Stomach smooth muscle (tissue), 2 donors: ENCODE measurements around the gene NLRP2B.
"Not testable (repeated sequence)": the region's sequence is repeated elsewhere in the genome, so short reads cannot be mapped to it uniquely, and the experiment has no call there.

Experiments
- H3K27ac ChIP-seq: one replicate; pipeline ENCODE4 v1.7.0; 2013; ENCODE audit warnings: mild to moderate bottlenecking, low read length, inconsistent platforms
- H3K27me3 ChIP-seq, 2 donors: one replicate each; pipeline ENCODE4 v1.7.0; 2013; ENCODE audit warnings: low read length in 2 of 2; ENCODE audit not compliant: insufficient read depth in 2 of 2, control insufficient read depth in 1 of 2
- H3K36me3 ChIP-seq, 2 donors: one replicate each; pipeline ENCODE4 v1.7.0; 2013; ENCODE audit warnings: low read length in 2 of 2; ENCODE audit not compliant: control insufficient read depth in 2 of 2, insufficient read depth in 2 of 2
- H3K4me1 ChIP-seq: one replicate; pipeline ENCODE4 v1.7.0; 2013; ENCODE audit warnings: low read length; ENCODE audit not compliant: control insufficient read depth, insufficient read depth
- H3K4me3 ChIP-seq, 2 donors: one replicate each; pipeline ENCODE4 v1.7.0; 2013; ENCODE audit warnings: low read length in 2 of 2
- H3K9ac ChIP-seq, 2 donors: one replicate each; pipeline ENCODE4 v1.7.0; 2013; ENCODE audit warnings: low read length in 2 of 2, mild to moderate bottlenecking in 1 of 2
- H3K9me3 ChIP-seq, 2 donors: one replicate each; pipeline ENCODE4 v1.7.0; 2013; ENCODE audit warnings: low read length in 2 of 2; ENCODE audit not compliant: control insufficient read depth in 2 of 2
- donor health status: healthy.
- donor health status: Pancreatic carcinoma.

Gene NLRP2B

GRCh38 chrX:57651169-57651919 lies 28.7 kb downstream of the NLRP2B start:
- H3K9ac ChIP-seq, result no peak overlapping the region
- no peaks in the 10 kb centered on the region for H3K36me3 ChIP-seq
- no peaks in the 10 kb centered on the region for H3K27me3 ChIP-seq
- H3K9me3 ChIP-seq, result peaks cover 0 to 7% of the 10 kb centered on the region in 2 donors
- H3K4me3 ChIP-seq, result no peak overlapping the region
- no peaks in the 10 kb centered on the region for H3K4me1 ChIP-seq
- H3K27ac ChIP-seq, result no peak overlapping the region

- Histone ChIP-seq H3K36me3 (no peaks in the 10 kb centered on the region), H3K27me3 (no peaks in the 10 kb centered on the region), H3K9ac (no peak overlapping the region), H3K4me3 (no peak overlapping the region), H3K27ac (no peak overlapping the region), H3K4me1 (no peaks in the 10 kb centered on the region), H3K9me3 (no peaks in the 10 kb centered on the region)
Observed at GRCh38 chrX:57647020-57647419, 33.0 kb downstream of the NLRP2B start.

GRCh38 chrX:57643698-57644097 lies 36.4 kb downstream of the NLRP2B start:
- H3K27ac ChIP-seq, result no peak overlapping the region

GRCh38 chrX:57641338-57641737 lies 38.7 kb downstream of the NLRP2B start:
- Histone ChIP-seq H3K9me3 (no peaks in the 10 kb centered on the region), H3K4me3 (no peak overlapping the region), H3K9ac (no peak overlapping the region), H3K36me3 (no peaks in the 10 kb centered on the region), H3K27ac (no peak overlapping the region), H3K27me3 (no peaks in the 10 kb centered on the region), H3K4me1 (no peaks in the 10 kb centered on the region)

More at GRCh38 chrX:57643698-57644097, 36.4 kb downstream of the NLRP2B start:
- no peaks in the 10 kb centered on the region for H3K9me3 ChIP-seq
- H3K36me3 ChIP-seq, result no peaks in the 10 kb centered on the region
- H3K9ac ChIP-seq, result no peak overlapping the region
- H3K4me3 ChIP-seq, result no peak overlapping the region
- H3K4me1 ChIP-seq, result no peaks in the 10 kb centered on the region
- no peaks in the 10 kb centered on the region for H3K27me3 ChIP-seq

GRCh38 chrX:57640674-57641016 lies 39.4 kb downstream of the NLRP2B start:
- Histone ChIP-seq H3K27me3 (no peaks in the 10 kb centered on the region), H3K9ac (no peak overlapping the region), H3K4me3 (no peak overlapping the region), H3K9me3 (no peaks in the 10 kb centered on the region), H3K4me1 (no peaks in the 10 kb centered on the region), H3K27ac (no peak overlapping the region), H3K36me3 (no peaks in the 10 kb centered on the region)

GRCh38 chrX:57629438-57629837 lies 50.6 kb downstream of the NLRP2B start:
- not testable (repeated sequence) for H3K9ac ChIP-seq, H3K9me3 ChIP-seq

More at GRCh38 chrX:57629438-57629837, 50.6 kb downstream of the NLRP2B start:
- not testable (repeated sequence) for H3K27me3 ChIP-seq, H3K4me1 ChIP-seq, H3K4me3 ChIP-seq, H3K27ac ChIP-seq, H3K36me3 ChIP-seq
